Gastroesophageal sphincter (tissue), 4 donors: Measurements from ENCODE around the gene PABPN1. TPM values are rescaled to one million over a fixed set of nuclear protein-coding genes. Genes with fewer than 3 reads are reported as not detected.

ENCODE experiments used
- ATAC-seq: fragments of 150-250 bp; one replicate; pipeline ENCODE4 v1.9.1; 2016; ENCODE audit warnings: mild to moderate bottlenecking, moderate library complexity
- H3K27ac ChIP-seq, 4 donors: fragments of 200-600 bp; sonication (generic) in 3 of 4; 1 replicate in 3 of 4; 2 replicates in 1 of 4; pipeline ENCODE4 v1.5.1; 2016 to 2019
- H3K27me3 ChIP-seq: fragments of 200-600 bp; sonication (generic); one replicate; pipeline ENCODE4 v1.5.1; 2019
- H3K36me3 ChIP-seq, 2 donors: fragments of 200-600 bp; sonication (generic); one replicate each; pipeline ENCODE4 v1.5.1; 2019; ENCODE audit warnings: control low read depth in 1 of 2
- H3K4me1 ChIP-seq, 3 donors: fragments of 200-600 bp; sonication (generic); 1 replicate in 2 of 3; 2 replicates in 1 of 3; pipeline ENCODE4 v1.5.1; 2016 to 2019; ENCODE audit warnings: control low read depth in 2 of 3
- H3K4me3 ChIP-seq, 2 donors: fragments of 200-600 bp; sonication (generic); one replicate each; pipeline ENCODE4 v1.5.1; 2019; ENCODE audit warnings: mild to moderate bottlenecking in 1 of 2, moderate library complexity in 1 of 2
- H3K9me3 ChIP-seq, 3 donors: fragments of 200-600 bp; sonication (generic); one replicate each; pipeline ENCODE4 v1.5.1; 2017 to 2019; ENCODE audit warnings: control low read depth in 2 of 3
- CTCF ChIP-seq, 4 experiments: fragments of 200-600 bp in 2 of 4; fragments of 450-650 bp in 2 of 4; sonication (generic) in 1 of 4; IDR thresholded peaks; one replicate each; pipeline ENCODE4 v1.5.1; 2017 to 2019; ENCODE audit warnings: antibody characterized with exemption in 4 of 4, mild to moderate bottlenecking in 2 of 4, moderate library complexity in 2 of 4
- EP300 ChIP-seq: sonication (generic); formaldehyde crosslinking; IDR thresholded peaks from one replicate; pipeline ENCODE4 v1.6.1; 2017; ENCODE audit warnings: antibody characterized with exemption, mild to moderate bottlenecking
- POLR2A ChIP-seq, 2 donors: fragments of 450-650 bp; IDR thresholded peaks; one replicate each; pipeline ENCODE4 v1.6.1; 2017; ENCODE audit warnings: antibody characterized with exemption in 2 of 2, mild to moderate bottlenecking in 2 of 2, moderate library complexity in 1 of 2
- POLR2AphosphoS5 ChIP-seq: sonication (generic); formaldehyde crosslinking; IDR thresholded peaks from one replicate; pipeline ENCODE4 v1.6.1; 2017; ENCODE audit warnings: antibody characterized with exemption
- WGBS, 2 donors: methylation state at CpG; one replicate each; pipeline ENCODE4 v1.1.5; 2018; ENCODE audit warnings: low coverage in 1 of 2; 5-methylcytosine and 5-hydroxymethylcytosine counted together
- total RNA-seq, 4 donors: library from RNA; depleted of rRNA; stranded (reverse); fragments of >200 nt; gene quantifications; one replicate each; pipeline ENCODE4 v1.1.0, GENCODE V29; 2016

Gene PABPN1
- total RNA-seq, 4 donors from 2014 or later, result 56.3 to 59.8 (median 57.5) TPM

GRCh38 chr14:23352506-23353432 lies 31.5 kb downstream of the PABPN1 start, which contains the start of gene SLC22A17:
TSS of gene SLC22A17 (minus strand) at chr14:23352887.
- Histone ChIP-seq H3K36me3 (peaks cover 0 to 21% of the 10 kb centered on the region in 2 donors), H3K27me3 (no peaks in the 10 kb centered on the region), H3K4me1 (peaks cover 0 to 21% (median 6%) of the 10 kb centered on the region in 3 donors), H3K27ac (peak within 1 kb of the TSS in 3 of 4 donors; percentile 75 to 83 (median 82)), H3K9me3 (no peaks in the 10 kb centered on the region), H3K4me3 (peak within 1 kb of the TSS; percentile 40 to 78)
- 0% methylated on average over 3 to 4 of the region's 42 CpGs for WGBS, 2 donors
- peak in 2 of 4 experiments; percentile 31 to 38 for TF ChIP-seq CTCF (IDR thresholded peaks at IDR 0.05)
- peak; percentile 66 for TF ChIP-seq POLR2AphosphoS5
- no peak for TF ChIP-seq EP300
- peak; percentile 59 to 62 for TF ChIP-seq POLR2A (IDR thresholded peaks at IDR 0.05)
- ATAC-seq, result peak; percentile 95

GRCh38 chr14:23353433-23353780 lies 32.1 kb downstream of the PABPN1 start:
- no peak for ATAC-seq
- peaks cover 0 to 22% (median 6%) of the 10 kb centered on the region in 3 donors for H3K4me1 ChIP-seq
- peaks cover 0 to 24% of the 10 kb centered on the region in 2 donors for H3K36me3 ChIP-seq
- H3K27ac ChIP-seq, result peak overlapping the region in 1 of 4 donors; percentile 82
- no peaks in the 10 kb centered on the region for H3K27me3 ChIP-seq
- H3K4me3 ChIP-seq, result no peak overlapping the region
- H3K9me3 ChIP-seq, result no peaks in the 10 kb centered on the region
- no peak for TF ChIP-seq POLR2A (IDR thresholded peaks at IDR 0.05)
- TF ChIP-seq CTCF (IDR thresholded peaks at IDR 0.05), result no peak
- TF ChIP-seq EP300, result no peak
- TF ChIP-seq POLR2AphosphoS5, result no peak
- 20 to 50% methylated on average over 2 of the region's 5 CpGs for WGBS, 2 donors

GRCh38 chr14:23354990-23355389 lies 33.7 kb downstream of the PABPN1 start:
- no peak for TF ChIP-seq EP300
- no peak for TF ChIP-seq POLR2AphosphoS5
- no peak for TF ChIP-seq CTCF (IDR thresholded peaks at IDR 0.05)
- TF ChIP-seq POLR2A (IDR thresholded peaks at IDR 0.05), result no peak
- H3K9me3 ChIP-seq, result no peaks in the 10 kb centered on the region
- peaks cover 0 to 38% (median 6%) of the 10 kb centered on the region in 3 donors for H3K4me1 ChIP-seq
- 74 to 85% methylated on average over 5 to 6 of the region's 6 CpGs for WGBS, 2 donors
- no peak for ATAC-seq
- no peak overlapping the region for H3K27ac ChIP-seq
- H3K27me3 ChIP-seq, result no peaks in the 10 kb centered on the region
- peaks cover 0 to 40% of the 10 kb centered on the region in 2 donors for H3K36me3 ChIP-seq
- H3K4me3 ChIP-seq, result no peak overlapping the region

- WGBS, 2 donors, result 62 to 88% methylated on average over 3 to 4 of the region's 6 CpGs
- TF ChIP-seq POLR2A (IDR thresholded peaks at IDR 0.05) (no peak), EP300 (no peak), POLR2AphosphoS5 (no peak), CTCF (IDR thresholded peaks at IDR 0.05) (no peak)
- H3K36me3 ChIP-seq, result peaks cover 0 to 45% of the 10 kb centered on the region in 2 donors
These were observed 34.7 kb downstream of the PABPN1 start for GRCh38 chr14:23355871-23356435.

More at GRCh38 chr14:23355871-23356435, 34.7 kb downstream of the PABPN1 start:
- Histone ChIP-seq H3K27me3 (no peaks in the 10 kb centered on the region), H3K4me1 (peaks cover 0 to 48% (median 6%) of the 10 kb centered on the region in 3 donors), H3K27ac (no peak overlapping the region), H3K4me3 (no peak overlapping the region), H3K9me3 (no peaks in the 10 kb centered on the region)
- no peak for ATAC-seq
